GM12891 (cell line): ENCODE results near the gene HSD17B12.

Source experiments
- PAX5 ChIP-seq: IDR thresholded peaks from 2 replicates; pipeline ENCODE4 v1.6.1; 2011; ENCODE audit warnings: low read length, moderate library complexity, mild to moderate bottlenecking; ENCODE audit not compliant: insufficient read depth, severe bottlenecking
- POLR2A ChIP-seq: IDR thresholded peaks from 2 replicates; pipeline ENCODE4 v1.6.1; 2011; ENCODE audit warnings: low read depth, low read length, control low read depth
- SPI1 ChIP-seq: IDR thresholded peaks from 2 replicates; pipeline ENCODE4 v1.6.1; 2011; ENCODE audit warnings: low read depth, low read length, control low read depth
- TAF1 ChIP-seq: IDR thresholded peaks from 2 replicates; pipeline ENCODE4 v1.6.1; 2011; ENCODE audit warnings: low read depth, low read length, control low read depth

- TF ChIP-seq POLR2A (no peak), TAF1 (no peak), PAX5 (no peak), SPI1 (no peak)
Measured at GRCh38 chr11:43691806-43692205, 11.3 kb downstream of the HSD17B12 start.
